Type B pancreatic cell (in vitro differentiated cells): ENCODE measurements around the gene SPAG6. TPM values are rescaled to one million over a fixed set of nuclear protein-coding genes. Genes with fewer than 3 reads are reported as not detected.

Experiments used
- DNase-seq: peaks from one replicate; pipeline ENCODE4 v3.0.0; 2021; ENCODE audit warnings: mixed read lengths; ENCODE audit not compliant: unreplicated experiment; ENCODE audit errors: extremely low spot score
- H3K27ac Mint-ChIP-seq: 2 replicates; pipeline ENCODE4 v1.8.0; 2021; ENCODE audit warnings: mild to moderate bottlenecking, mixed read lengths
- H3K27me3 Mint-ChIP-seq: 2 replicates; pipeline ENCODE4 v1.8.0; 2021; ENCODE audit warnings: mixed read lengths
- H3K36me3 Mint-ChIP-seq: 2 replicates; pipeline ENCODE4 v1.8.0; 2021; ENCODE audit warnings: mixed read lengths
- H3K4me1 Mint-ChIP-seq: one replicate; pipeline ENCODE4 v1.8.0; 2021; ENCODE audit warnings: mixed read lengths; ENCODE audit not compliant: unreplicated experiment
- H3K4me3 Mint-ChIP-seq: 2 replicates; pipeline ENCODE4 v1.8.0; 2021; ENCODE audit warnings: mild to moderate bottlenecking, mixed read lengths
- H3K9me3 Mint-ChIP-seq: 2 replicates; pipeline ENCODE4 v1.8.0; 2021; ENCODE audit warnings: mixed read lengths
- total RNA-seq: library from RNA; stranded (reverse); gene quantifications from 2 replicates; pipeline ENCODE4 v1.2.1, GENCODE V29; 2021; ENCODE audit warnings: low replicate concordance
- TF ChIP-seq, protein P1 (sequence below): fragments of 200-600 bp; sonication (generic); conservative IDR thresholded peaks from 2 replicates; pipeline ENCODE4 v1.5.0; 2021; ENCODE audit warnings: antibody characterized with exemption, mild to moderate bottlenecking

SPAG6 gene
- total RNA-seq, 1 donor from 2014 or later = 6.6 TPM

- H3K27ac Mint-ChIP-seq = peak overlapping the region; percentile 25
- peak overlapping the region; percentile 55 for H3K4me3 Mint-ChIP-seq
- H3K36me3 Mint-ChIP-seq = no peaks in the 10 kb centered on the region
- DNase-seq = no peak
- TF ChIP-seq, protein P1, sequence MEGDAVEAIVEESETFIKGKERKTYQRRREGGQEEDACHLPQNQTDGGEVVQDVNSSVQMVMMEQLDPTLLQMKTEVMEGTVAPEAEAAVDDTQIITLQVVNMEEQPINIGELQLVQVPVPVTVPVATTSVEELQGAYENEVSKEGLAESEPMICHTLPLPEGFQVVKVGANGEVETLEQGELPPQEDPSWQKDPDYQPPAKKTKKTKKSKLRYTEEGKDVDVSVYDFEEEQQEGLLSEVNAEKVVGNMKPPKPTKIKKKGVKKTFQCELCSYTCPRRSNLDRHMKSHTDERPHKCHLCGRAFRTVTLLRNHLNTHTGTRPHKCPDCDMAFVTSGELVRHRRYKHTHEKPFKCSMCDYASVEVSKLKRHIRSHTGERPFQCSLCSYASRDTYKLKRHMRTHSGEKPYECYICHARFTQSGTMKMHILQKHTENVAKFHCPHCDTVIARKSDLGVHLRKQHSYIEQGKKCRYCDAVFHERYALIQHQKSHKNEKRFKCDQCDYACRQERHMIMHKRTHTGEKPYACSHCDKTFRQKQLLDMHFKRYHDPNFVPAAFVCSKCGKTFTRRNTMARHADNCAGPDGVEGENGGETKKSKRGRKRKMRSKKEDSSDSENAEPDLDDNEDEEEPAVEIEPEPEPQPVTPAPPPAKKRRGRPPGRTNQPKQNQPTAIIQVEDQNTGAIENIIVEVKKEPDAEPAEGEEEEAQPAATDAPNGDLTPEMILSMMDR = no peak
- no peaks in the 10 kb centered on the region for H3K27me3 Mint-ChIP-seq
- H3K4me1 Mint-ChIP-seq = peaks cover 37% of the 10 kb centered on the region
- H3K9me3 Mint-ChIP-seq = no peaks in the 10 kb centered on the region
These were observed 81.8 kb downstream of the SPAG6 start for GRCh38 chr10:22427101-22427500.

GRCh38 chr10:22427890-22428571, 82.7 kb downstream of the SPAG6 start:
- TF ChIP-seq, protein P1 = no peak
- Mint-ChIP-seq H3K36me3 (no peaks in the 10 kb centered on the region), H3K4me3 (peak overlapping the region; percentile 62), H3K27ac (peak overlapping the region; percentile 77), H3K27me3 (no peaks in the 10 kb centered on the region), H3K4me1 (peaks cover 37% of the 10 kb centered on the region), H3K9me3 (no peaks in the 10 kb centered on the region)
- no peak for DNase-seq

DNA sequence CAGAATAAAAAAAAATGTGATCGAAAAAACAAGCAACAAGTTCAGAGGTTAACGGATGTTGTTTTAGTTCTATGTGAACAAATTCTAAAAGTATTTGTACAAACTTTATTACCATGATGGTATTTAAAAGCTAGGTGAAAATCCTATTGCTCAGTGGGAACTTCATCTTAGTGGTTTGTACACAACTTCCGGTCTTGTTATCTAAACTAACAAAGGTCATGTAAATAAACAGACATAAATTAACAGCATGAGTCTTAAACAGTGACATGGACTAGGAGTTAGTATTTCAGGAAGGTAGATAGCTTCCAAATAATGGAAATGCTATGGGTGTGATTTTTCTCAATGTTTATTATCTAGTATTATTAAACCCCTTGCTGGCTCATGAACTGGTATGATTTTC, 83.8 kb downstream of the SPAG6 start:
- H3K27ac Mint-ChIP-seq = peak overlapping the region; percentile 35
- DNase-seq = no peak
- TF ChIP-seq, protein P1 = no peak
- H3K4me1 Mint-ChIP-seq = peaks cover 43% of the 10 kb centered on the region
- no peak overlapping the region for H3K4me3 Mint-ChIP-seq
- H3K36me3 Mint-ChIP-seq = no peaks in the 10 kb centered on the region
- H3K9me3 Mint-ChIP-seq = peaks cover 5% of the 10 kb centered on the region
- no peaks in the 10 kb centered on the region for H3K27me3 Mint-ChIP-seq

GRCh38 chr10:22429981-22430421, 84.7 kb downstream of the SPAG6 start:
- TF ChIP-seq, protein P1 = no peak
- Mint-ChIP-seq H3K4me1 (peaks cover 46% of the 10 kb centered on the region), H3K36me3 (no peaks in the 10 kb centered on the region), H3K27me3 (no peaks in the 10 kb centered on the region), H3K9me3 (peaks cover 5% of the 10 kb centered on the region), H3K27ac (peak overlapping the region; percentile 35), H3K4me3 (peak overlapping the region; percentile 27)
- DNase-seq = no peak

DNA sequence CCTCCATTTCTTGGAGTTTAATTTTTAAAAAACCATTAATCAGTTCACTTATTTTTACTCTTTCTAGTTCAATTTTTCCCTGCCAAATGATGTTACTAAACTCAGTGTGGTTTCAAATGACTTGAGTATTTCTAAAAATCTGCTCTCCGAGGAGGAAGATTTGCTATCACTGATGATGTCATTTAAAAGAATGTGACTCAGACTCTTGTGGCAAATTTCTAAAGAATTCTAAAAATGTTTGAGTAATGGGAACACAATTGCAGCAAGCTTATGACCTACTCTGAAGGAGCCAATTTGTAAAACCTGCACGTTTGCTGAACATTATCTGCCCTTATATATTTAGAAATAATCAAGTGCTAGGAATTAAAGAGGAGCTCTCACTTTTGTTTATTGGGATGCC, 88.6 kb downstream of the SPAG6 start:
- TF ChIP-seq, protein P1 = no peak
- Mint-ChIP-seq H3K9me3 (peaks cover 5% of the 10 kb centered on the region), H3K27ac (peak overlapping the region; percentile 73), H3K27me3 (no peaks in the 10 kb centered on the region), H3K36me3 (no peaks in the 10 kb centered on the region), H3K4me3 (peak overlapping the region; percentile 64), H3K4me1 (peaks cover 34% of the 10 kb centered on the region)
- DNase-seq = no peak
